ENCODE measurements around the gene FBXO28.

GRCh38 chr1:224160171-224160682 lies 46.3 kb downstream of the FBXO28 start:
- TF ChIP-seq, protein P1, sequence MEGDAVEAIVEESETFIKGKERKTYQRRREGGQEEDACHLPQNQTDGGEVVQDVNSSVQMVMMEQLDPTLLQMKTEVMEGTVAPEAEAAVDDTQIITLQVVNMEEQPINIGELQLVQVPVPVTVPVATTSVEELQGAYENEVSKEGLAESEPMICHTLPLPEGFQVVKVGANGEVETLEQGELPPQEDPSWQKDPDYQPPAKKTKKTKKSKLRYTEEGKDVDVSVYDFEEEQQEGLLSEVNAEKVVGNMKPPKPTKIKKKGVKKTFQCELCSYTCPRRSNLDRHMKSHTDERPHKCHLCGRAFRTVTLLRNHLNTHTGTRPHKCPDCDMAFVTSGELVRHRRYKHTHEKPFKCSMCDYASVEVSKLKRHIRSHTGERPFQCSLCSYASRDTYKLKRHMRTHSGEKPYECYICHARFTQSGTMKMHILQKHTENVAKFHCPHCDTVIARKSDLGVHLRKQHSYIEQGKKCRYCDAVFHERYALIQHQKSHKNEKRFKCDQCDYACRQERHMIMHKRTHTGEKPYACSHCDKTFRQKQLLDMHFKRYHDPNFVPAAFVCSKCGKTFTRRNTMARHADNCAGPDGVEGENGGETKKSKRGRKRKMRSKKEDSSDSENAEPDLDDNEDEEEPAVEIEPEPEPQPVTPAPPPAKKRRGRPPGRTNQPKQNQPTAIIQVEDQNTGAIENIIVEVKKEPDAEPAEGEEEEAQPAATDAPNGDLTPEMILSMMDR (IDR thresholded peaks at IDR 0.05) = no peak
- TF ChIP-seq POLR2A (IDR thresholded peaks at IDR 0.05) = no peak

All from prostate gland (tissue), 2 donors.